H1 (cell line): ENCODE measurements around the gene CERS5. TPM values are rescaled to one million over a fixed set of nuclear protein-coding genes. Genes with fewer than 3 reads are reported as not detected.

Experiments
- CTCF ChIA-PET: fragments of 300-600 bp; sonication (Branson Sonifier 250); formaldehyde crosslinking; loops from one replicate; lab custom pipeline; 2021; ENCODE audit not compliant: partially characterized antibody; lab: Charles Lee
- POLR2A ChIA-PET: fragments of 300-600 bp; sonication (Branson Sonifier 250); formaldehyde crosslinking; loops from one replicate; lab custom pipeline; 2021; ENCODE audit warnings: inconsistent platforms; ENCODE audit not compliant: partially characterized antibody; lab: Charles Lee
- DNase-seq, 2 experiments: peaks; one replicate each; pipeline versions ENCODE4 v3.0.0 to v3.0.0-alpha.2; 2010 to 2022; ENCODE audit warnings: low spot score in 2 of 2, low read depth in 1 of 2, mixed read lengths in 1 of 2
- FAIRE-seq: peaks from 2 replicates; lab custom pipeline; 2011; peaks lifted over from hg19 to GRCh38; lab: Jason Lieb, UNC
- H2AFZ ChIP-seq: 2 replicates; pipeline ENCODE4 v1.8.1; 2012; ENCODE audit warnings: low read length, inconsistent platforms
- H2AK5ac ChIP-seq: 2 replicates; pipeline ENCODE4 v1.6.1; 2013; ENCODE audit warnings: low read depth, low read length
- H2BK120ac ChIP-seq: replicated peaks from 2 replicates; pipeline ENCODE3; 2013; ENCODE audit warnings: low read depth, low read length, inconsistent platforms
- H2BK12ac ChIP-seq: 2 replicates; pipeline ENCODE4 v1.6.1; 2013; ENCODE audit warnings: low read depth, low read length
- H2BK15ac ChIP-seq: 2 replicates; pipeline ENCODE4 v1.6.1; 2013; ENCODE audit warnings: low read length
- H2BK20ac ChIP-seq: 2 replicates; pipeline ENCODE4 v1.6.1; 2013; ENCODE audit warnings: low read length
- H2BK5ac ChIP-seq: 2 replicates; pipeline ENCODE4 v1.6.1; 2013; ENCODE audit warnings: low read depth, low read length
- H3K14ac ChIP-seq: 2 replicates; pipeline ENCODE4 v1.6.1; 2013; ENCODE audit warnings: inconsistent platforms; ENCODE audit not compliant: insufficient read length
- H3K18ac ChIP-seq: 2 replicates; pipeline ENCODE4 v1.6.1; 2013; ENCODE audit warnings: low read length; ENCODE audit errors: extremely low read depth
- H3K23ac ChIP-seq: 2 replicates; pipeline ENCODE4 v1.6.1; 2013; ENCODE audit warnings: inconsistent platforms; ENCODE audit not compliant: insufficient read length
- H3K23me2 ChIP-seq: 2 replicates; pipeline ENCODE4 v1.6.1; 2013; ENCODE audit warnings: low read depth, low read length
- H3K27ac ChIP-seq: 2 replicates; pipeline ENCODE4 v1.6.1; 2011; ENCODE audit warnings: low read depth, low read length, inconsistent platforms
- H3K27me3 ChIP-seq, 4 experiments: replicated peaks in 1 of 4; 1 replicate in 1 of 4; 2 replicates in 3 of 4; pipeline versions ENCODE4 v1.6.1 to v1.8.1; 2011 to 2013; ENCODE audit warnings: low read length in 3 of 4, mild to moderate bottlenecking in 3 of 4, inconsistent platforms in 2 of 4, mixed read lengths in 2 of 4, moderate library complexity in 1 of 4; ENCODE audit not compliant: control insufficient read depth in 3 of 4, insufficient read depth in 3 of 4; ENCODE audit errors: extremely low read depth in 1 of 4
- H3K36me3 ChIP-seq, 4 experiments: 2 replicates each; pipeline versions ENCODE4 v1.6.1 to v1.8.1; 2011 to 2013; ENCODE audit warnings: mild to moderate bottlenecking in 4 of 4, low read length in 3 of 4, moderate library complexity in 2 of 4, control low read depth in 1 of 4, inconsistent platforms in 1 of 4; ENCODE audit not compliant: insufficient read depth in 4 of 4, control insufficient read depth in 2 of 4
- H3K4ac ChIP-seq: replicated peaks from 2 replicates; pipeline ENCODE3; 2013; ENCODE audit warnings: low read length, low read depth, mixed read lengths, inconsistent platforms; ENCODE audit not compliant: insufficient read length
- H3K4me1 ChIP-seq, 4 experiments: replicated peaks in 1 of 4; 1 replicate in 1 of 4; 2 replicates in 3 of 4; pipeline versions ENCODE4 v1.6.1 to v1.8.1; 2011 to 2013; ENCODE audit warnings: low read length in 3 of 4, inconsistent platforms in 2 of 4, mixed read lengths in 1 of 4; ENCODE audit not compliant: insufficient read depth in 4 of 4, control insufficient read depth in 3 of 4
- H3K4me2 ChIP-seq, 2 experiments: 2 replicates each; pipeline versions ENCODE4 v1.6.1 to v1.8.1; 2011 to 2013; ENCODE audit warnings: low read depth in 2 of 2, low read length in 2 of 2, control low read depth in 1 of 2, inconsistent platforms in 1 of 2, mild to moderate bottlenecking in 1 of 2; ENCODE audit not compliant: insufficient read depth in 1 of 2
- H3K4me3 ChIP-seq, 4 experiments: fragments of 200-600, 300-600 bp in 1 of 4; sonication (generic), shearing (Covaris generic), sonication (Bioruptor Twin) in 1 of 4; 2 replicates each; pipeline versions ENCODE4 v1.5.1 to v1.8.1; 2011 to 2016; ENCODE audit warnings: low read length in 4 of 4, low read depth in 3 of 4, control low read depth in 2 of 4, inconsistent platforms in 2 of 4, mild to moderate bottlenecking in 2 of 4, mixed read lengths in 1 of 4, moderate library complexity in 1 of 4; ENCODE audit not compliant: insufficient read depth in 2 of 4; ENCODE audit errors: extremely low read depth in 1 of 4
- H3K56ac ChIP-seq: replicated peaks from 2 replicates; pipeline ENCODE3; 2013; ENCODE audit warnings: low read depth, mild to moderate bottlenecking, mixed read lengths, low read length, inconsistent platforms; ENCODE audit not compliant: insufficient read length
- H3K79me1 ChIP-seq: 2 replicates; pipeline ENCODE4 v1.6.1; 2013; ENCODE audit warnings: low read depth, low read length, control low read depth
- H3K79me2 ChIP-seq, 2 experiments: 2 replicates each; pipeline versions ENCODE4 v1.6.1 to v1.8.1; 2012 to 2013; ENCODE audit warnings: low read length in 2 of 2, mild to moderate bottlenecking in 2 of 2, inconsistent platforms in 1 of 2; ENCODE audit not compliant: insufficient read depth in 2 of 2, control insufficient read depth in 1 of 2
- H3K9ac ChIP-seq, 4 experiments: replicated peaks in 1 of 4; 1 replicate in 1 of 4; 2 replicates in 3 of 4; pipeline versions ENCODE4 v1.6.1 to v1.8.1; 2011 to 2013; ENCODE audit warnings: low read depth in 3 of 4, low read length in 3 of 4, control low read depth in 2 of 4, mild to moderate bottlenecking in 2 of 4, moderate library complexity in 2 of 4, inconsistent platforms in 1 of 4; ENCODE audit errors: extremely low read depth in 1 of 4
- H3K9me3 ChIP-seq, 2 experiments: 2 replicates each; pipeline versions ENCODE4 v1.6.1 to v1.8.1; 2012 to 2013; ENCODE audit warnings: mild to moderate bottlenecking in 2 of 2, moderate library complexity in 2 of 2, control low read depth in 1 of 2, inconsistent platforms in 1 of 2, low read depth in 1 of 2, low read length in 1 of 2, mixed read lengths in 1 of 2; ENCODE audit not compliant: insufficient read depth in 2 of 2
- H4K20me1 ChIP-seq, 2 experiments: replicated peaks in 1 of 2; 2 replicates each; pipeline versions ENCODE3 to v1.8.1; 2011 to 2013; ENCODE audit warnings: inconsistent platforms in 2 of 2, low read length in 2 of 2, mild to moderate bottlenecking in 1 of 2; ENCODE audit not compliant: insufficient read depth in 2 of 2, control insufficient read depth in 1 of 2
- H4K5ac ChIP-seq: 2 replicates; pipeline ENCODE4 v1.6.1; 2013; ENCODE audit warnings: low read length, low read depth, mixed read lengths, inconsistent platforms; ENCODE audit not compliant: insufficient read length
- H4K8ac ChIP-seq: 2 replicates; pipeline ENCODE4 v1.8.0; 2013; ENCODE audit warnings: mild to moderate bottlenecking, moderate library complexity, low read length, inconsistent platforms; ENCODE audit not compliant: insufficient read depth; ENCODE audit errors: extremely low read depth
- H4K91ac ChIP-seq: replicated peaks from 2 replicates; pipeline ENCODE3; 2013; ENCODE audit warnings: low read length, mixed read lengths, inconsistent platforms; ENCODE audit not compliant: insufficient read length
- E2F6 ChIP-seq: IDR thresholded peaks from 2 replicates; pipeline ENCODE4 v1.6.1; 2012; ENCODE audit warnings: inconsistent platforms
- EGR1 ChIP-seq: IDR thresholded peaks from 2 replicates; pipeline ENCODE4 v1.6.1; 2011; ENCODE audit warnings: low read depth, low read length, borderline replicate concordance
- POU5F1 ChIP-seq: IDR thresholded peaks from 2 replicates; pipeline ENCODE4 v1.6.1; 2011; ENCODE audit warnings: low read depth, mild to moderate bottlenecking, low read length, moderate library complexity
- RXRA ChIP-seq: IDR thresholded peaks from 2 replicates; pipeline ENCODE4 v1.6.1; 2011; ENCODE audit warnings: low read depth, mild to moderate bottlenecking, low read length, moderate library complexity; ENCODE audit not compliant: insufficient read depth
- SRF ChIP-seq: IDR thresholded peaks from 2 replicates; pipeline ENCODE4 v1.6.1; 2011; ENCODE audit warnings: mild to moderate bottlenecking, low read depth, low read length, moderate library complexity
- WGBS, 2 experiments: shearing (Covaris generic) in 1 of 2; methylation state at CpG; one replicate each; pipeline versions ENCODE4 v1.1.6 to v1.1.7; 2013 to 2015; ENCODE audit warnings: low lambda C conversion rate in 2 of 2, mixed read lengths in 2 of 2, inconsistent platforms in 1 of 2, low coverage in 1 of 2, missing lambda C conversion rate in 1 of 2; ENCODE audit not compliant: insufficient replicate concordance in 2 of 2, insufficient coverage in 1 of 2, insufficient read length in 1 of 2; ENCODE audit errors: extremely low coverage in 1 of 2, missing lambda C conversion rate in 1 of 2; 5-methylcytosine and 5-hydroxymethylcytosine counted together
- polyA plus RNA-seq, 7 experiments: library from polyadenylated mRNA; depleted of rRNA in 3 of 7; stranded (reverse) in 5 of 7; unstranded in 2 of 7; fragments of >200 nt in 5 of 7; fragments of 200-250 nt in 2 of 7; gene quantifications; 1 replicate in 5 of 7; 2 replicates in 1 of 7; 4 replicates in 1 of 7; pipeline versions ENCODE4 v1.2.1 to v1.2.3, GENCODE V29; 2011 to 2013; ENCODE audit warnings: missing spikeins in 2 of 7, mixed read lengths in 2 of 7
- total RNA-seq: library from RNA; stranded (reverse); fragmentation: NEBNext Ultra II Directional; extraction: Animal tissue kit (Norgen Biotek cat#: 25700); gene quantifications from 2 replicates; pipeline ENCODE4 v1.2.1, GENCODE V29; 2021

CERS5 gene
- total and polyA plus RNA-seq, 2 of the 8 experiments (the other 6 are each of a cell fraction or from before 2014, with no cell fraction given): 69.2 to 119 TPM

DNA sequence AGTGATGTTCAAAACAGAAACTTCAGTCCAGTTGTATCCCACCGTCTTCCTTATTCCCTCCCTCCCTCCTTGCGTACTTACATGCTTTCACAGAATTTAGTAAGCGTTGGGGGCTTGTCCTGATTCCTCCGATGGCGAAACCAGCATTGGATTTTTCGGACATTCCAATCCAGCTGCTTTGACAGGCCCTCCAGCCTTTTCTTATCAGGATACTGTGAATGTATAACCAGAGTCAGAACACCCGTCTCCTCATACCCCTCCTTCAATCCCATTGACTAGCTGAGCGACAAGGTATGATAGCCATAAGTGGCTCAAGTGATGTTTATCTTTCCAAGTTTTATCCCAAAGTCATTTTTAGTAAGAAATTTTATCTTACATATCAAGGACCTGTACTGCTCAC, 24.2 kb downstream of the CERS5 start:
- ChIA-PET POLR2A (interaction anchor here (0.9 to 1.5 kb wide), 5 partner anchors 8 to 46 kb away, joined by 3 to 5 read pairs (median 4); partner anchors contain the start of gene CERS5), CTCF (interaction anchor here (1.6 kb wide), 1 partner anchor 10 kb away, joined by 7 read pairs; no protein-coding TSS in a partner anchor)
- H3K4ac ChIP-seq: no peak overlapping the region
- TF ChIP-seq EGR1: no peak
- TF ChIP-seq POU5F1: no peak
- TF ChIP-seq RXRA: no peak
- no peak for TF ChIP-seq SRF
- no peak for TF ChIP-seq E2F6

More for the DNA sequence above, 24.2 kb downstream of the CERS5 start:
- no peak for DNase-seq
- no peaks in the 10 kb centered on the region; the same call in 1 of the 2 replicates for H3K79me1 ChIP-seq
- no peaks in the 10 kb centered on the region for H3K4me1 ChIP-seq
- H3K14ac ChIP-seq: no peak overlapping the region
- no peak overlapping the region for H3K4me2 ChIP-seq
- no peak overlapping the region for H3K18ac ChIP-seq
- no peak overlapping the region for H3K9ac ChIP-seq
- no peak overlapping the region for H4K8ac ChIP-seq
- H3K36me3 ChIP-seq: peaks cover 6 to 32% (median 10%) of the 10 kb centered on the region in 4 experiments; a peak in 7 of 8 replicates
- H2AFZ ChIP-seq: no peak overlapping the region
- no peak overlapping the region for H2BK5ac ChIP-seq
- no peaks in the 10 kb centered on the region for H3K9me3 ChIP-seq
- H3K27me3 ChIP-seq: no peaks in the 10 kb centered on the region
- H4K5ac ChIP-seq: no peak overlapping the region
- peaks cover 0 to 2% of the 10 kb centered on the region in 2 experiments for H4K20me1 ChIP-seq
- H3K79me2 ChIP-seq: peaks cover 0 to 9% of the 10 kb centered on the region in 2 experiments; a peak in 1 of 4 replicates
- no peak overlapping the region for H2AK5ac ChIP-seq
- no peak overlapping the region for H3K23ac ChIP-seq
- H3K27ac ChIP-seq: no peak overlapping the region
- H2BK15ac ChIP-seq: no peak overlapping the region
- FAIRE-seq: no peak
- no peak overlapping the region for H2BK20ac ChIP-seq
- H3K4me3 ChIP-seq: no peak overlapping the region
- no peak overlapping the region for H4K91ac ChIP-seq
- no peak overlapping the region for H2BK12ac ChIP-seq
- no peak overlapping the region for H3K56ac ChIP-seq
- WGBS, 2 experiments: 89% methylated on average over 8 of the region's 8 CpGs; no CpG with 5 or more reads in 1 of the 2 experiments
- no peaks in the 10 kb centered on the region for H3K23me2 ChIP-seq
- no peak overlapping the region for H2BK120ac ChIP-seq
